CD4-positive, CD25-positive, alpha-beta regulatory T cell (primary cell): Measurements from ENCODE around the gene MTG2. TPM values are rescaled to one million over a fixed set of nuclear protein-coding genes. Genes with fewer than 3 reads are reported as not detected.

Source experiments
- polyA plus RNA-seq, 4 donors: library from polyadenylated mRNA; unstranded; fragments of 300-500 nt; fragmentation: Illumina TruSeq; gene quantifications; one replicate each; pipeline ENCODE4 v1.2.3, GENCODE V29; 2021
- total RNA-seq: library from RNA; stranded (reverse); gene quantifications from one replicate; pipeline ENCODE4 v1.2.3, GENCODE V29; 2022

MTG2 gene
- total and polyA plus RNA-seq, 5 donors from 2014 or later: 17.5 to 23.6 (median 18.9) TPM

Other genes starting within 250 kb of the MTG2 start
- 20.4 TPM for gene TAF4, start 117.1 kb upstream of the MTG2 start, total RNA-seq
- 1 to 10 TPM in 1 of 4 donors, under 1 TPM in 3; 0.76 to 2.6 (median 0.87) TPM for gene TAF4, start 117.1 kb upstream of the MTG2 start, polyA plus RNA-seq
- 33.7 TPM for gene LSM14B, start 60.6 kb upstream of the MTG2 start, total RNA-seq
- gene LSM14B, start 60.6 kb upstream of the MTG2 start, polyA plus RNA-seq: 1 to 10 TPM in 2 of 4 donors, under 1 TPM in 2; 0.65 to 1.9 (median 1.0) TPM
- gene PSMA7, start 39.6 kb upstream of the MTG2 start, total RNA-seq: 172 TPM
- 100 to 1,000 TPM; 512 to 670 (median 608) TPM for gene PSMA7, start 39.6 kb upstream of the MTG2 start, polyA plus RNA-seq
- 21.0 TPM for gene SS18L1, start 39.3 kb upstream of the MTG2 start, total RNA-seq
- gene SS18L1, start 39.3 kb upstream of the MTG2 start, polyA plus RNA-seq: under 1 TPM; 0.39 to 0.98 (median 0.73) TPM
- gene HRH3, start 37.2 kb downstream of the MTG2 start, total RNA-seq: not detected
- not detected for gene HRH3, start 37.2 kb downstream of the MTG2 start, polyA plus RNA-seq
- 85.2 TPM for gene OSBPL2, start 55.5 kb downstream of the MTG2 start, total RNA-seq
- 10 to 100 TPM; 19.3 to 23.3 (median 22.0) TPM for gene OSBPL2, start 55.5 kb downstream of the MTG2 start, polyA plus RNA-seq
- gene ADRM1, start 120.0 kb downstream of the MTG2 start, total RNA-seq: 67.9 TPM
- gene ADRM1, start 120.0 kb downstream of the MTG2 start, polyA plus RNA-seq: 100 to 1,000 TPM in 3 of 4 donors, 10 to 100 TPM in 1; 89.4 to 117 (median 103) TPM
- 0.91 TPM for gene LAMA5, start 184.3 kb downstream of the MTG2 start, total RNA-seq
- gene LAMA5, start 184.3 kb downstream of the MTG2 start, polyA plus RNA-seq: under 1 TPM in 1 of 4 donors, not detected in 3; 0.30 TPM
- 1,991 TPM for gene RPS21, start 204.1 kb downstream of the MTG2 start, total RNA-seq
- gene RPS21, start 204.1 kb downstream of the MTG2 start, polyA plus RNA-seq: 1,000 to 10,000 TPM; 1,945 to 3,094 (median 2,628) TPM
- gene CABLES2, start 224.3 kb downstream of the MTG2 start, total RNA-seq: 7.0 TPM
- 1 to 10 TPM in 2 of 4 donors, under 1 TPM in 2; 0.49 to 1.7 (median 1.1) TPM for gene CABLES2, start 224.3 kb downstream of the MTG2 start, polyA plus RNA-seq
- gene RBBP8NL, start 244.5 kb downstream of the MTG2 start, total RNA-seq: not detected
- not detected for gene RBBP8NL, start 244.5 kb downstream of the MTG2 start, polyA plus RNA-seq